LNCAP (cell line): ENCODE data around the gene C19orf53.

Source experiments
- TF ChIP-seq, protein P1 (sequence below): fragments of 450-650 bp; IDR thresholded peaks from 2 replicates; pipeline ENCODE4 v1.5.1; 2017; ENCODE audit warnings: mild to moderate bottlenecking

C19orf53 gene

DNA sequence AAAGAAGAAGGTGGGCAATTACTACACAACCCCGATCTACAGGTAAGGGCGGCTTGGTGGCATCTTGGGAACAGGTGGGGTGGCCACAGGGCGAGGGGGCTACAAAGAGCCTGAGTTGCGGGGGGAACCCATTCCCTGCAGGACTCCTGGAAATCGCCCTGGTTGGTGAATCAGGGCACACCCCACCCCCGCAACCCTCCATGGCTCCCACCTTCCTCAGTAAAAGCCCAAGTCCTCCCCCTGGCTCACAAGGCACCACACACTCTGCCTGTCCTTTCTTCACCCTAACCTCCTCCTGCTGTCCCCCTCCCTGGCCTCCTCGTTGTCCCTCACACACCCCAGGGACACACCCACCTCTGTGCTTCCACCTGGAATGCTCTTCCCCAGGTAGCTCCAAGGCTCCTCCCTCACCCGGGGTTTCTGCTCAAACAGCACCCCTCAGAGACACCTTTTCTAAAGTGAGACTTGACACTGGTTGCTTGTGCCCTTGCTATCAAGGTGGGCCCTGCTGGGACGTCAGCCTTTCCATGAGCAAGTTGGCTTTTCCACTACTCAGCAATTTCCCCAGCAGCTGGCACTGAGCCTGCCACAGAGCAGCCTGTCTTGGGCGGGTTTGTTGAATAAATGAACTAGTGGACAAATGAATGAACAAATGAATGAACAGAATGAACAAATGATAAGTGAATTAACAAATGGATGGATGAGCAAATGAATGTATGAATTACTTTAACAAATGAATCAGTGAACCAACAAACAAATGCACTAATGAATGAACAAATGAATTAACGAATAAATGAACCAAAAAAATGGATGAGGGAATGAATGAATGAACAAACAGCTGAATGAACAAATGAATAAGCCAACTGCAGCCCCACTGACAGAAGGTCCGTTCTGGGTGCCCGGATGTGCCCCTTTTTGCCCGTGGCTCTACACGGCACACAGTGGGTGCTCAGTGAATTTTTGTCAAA is 16.2 kb upstream of the C19orf53 start:
- TF ChIP-seq, protein P1, sequence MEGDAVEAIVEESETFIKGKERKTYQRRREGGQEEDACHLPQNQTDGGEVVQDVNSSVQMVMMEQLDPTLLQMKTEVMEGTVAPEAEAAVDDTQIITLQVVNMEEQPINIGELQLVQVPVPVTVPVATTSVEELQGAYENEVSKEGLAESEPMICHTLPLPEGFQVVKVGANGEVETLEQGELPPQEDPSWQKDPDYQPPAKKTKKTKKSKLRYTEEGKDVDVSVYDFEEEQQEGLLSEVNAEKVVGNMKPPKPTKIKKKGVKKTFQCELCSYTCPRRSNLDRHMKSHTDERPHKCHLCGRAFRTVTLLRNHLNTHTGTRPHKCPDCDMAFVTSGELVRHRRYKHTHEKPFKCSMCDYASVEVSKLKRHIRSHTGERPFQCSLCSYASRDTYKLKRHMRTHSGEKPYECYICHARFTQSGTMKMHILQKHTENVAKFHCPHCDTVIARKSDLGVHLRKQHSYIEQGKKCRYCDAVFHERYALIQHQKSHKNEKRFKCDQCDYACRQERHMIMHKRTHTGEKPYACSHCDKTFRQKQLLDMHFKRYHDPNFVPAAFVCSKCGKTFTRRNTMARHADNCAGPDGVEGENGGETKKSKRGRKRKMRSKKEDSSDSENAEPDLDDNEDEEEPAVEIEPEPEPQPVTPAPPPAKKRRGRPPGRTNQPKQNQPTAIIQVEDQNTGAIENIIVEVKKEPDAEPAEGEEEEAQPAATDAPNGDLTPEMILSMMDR, result no peak

GRCh38 chr19:13758795-13759194 is 15.5 kb upstream of the C19orf53 start:
- TF ChIP-seq, protein P1, result no peak

- TF ChIP-seq, protein P1, result no peak; the same call in 1 of the 2 replicates
Measured at GRCh38 chr19:13761423-13761822, 12.8 kb upstream of the C19orf53 start.

DNA sequence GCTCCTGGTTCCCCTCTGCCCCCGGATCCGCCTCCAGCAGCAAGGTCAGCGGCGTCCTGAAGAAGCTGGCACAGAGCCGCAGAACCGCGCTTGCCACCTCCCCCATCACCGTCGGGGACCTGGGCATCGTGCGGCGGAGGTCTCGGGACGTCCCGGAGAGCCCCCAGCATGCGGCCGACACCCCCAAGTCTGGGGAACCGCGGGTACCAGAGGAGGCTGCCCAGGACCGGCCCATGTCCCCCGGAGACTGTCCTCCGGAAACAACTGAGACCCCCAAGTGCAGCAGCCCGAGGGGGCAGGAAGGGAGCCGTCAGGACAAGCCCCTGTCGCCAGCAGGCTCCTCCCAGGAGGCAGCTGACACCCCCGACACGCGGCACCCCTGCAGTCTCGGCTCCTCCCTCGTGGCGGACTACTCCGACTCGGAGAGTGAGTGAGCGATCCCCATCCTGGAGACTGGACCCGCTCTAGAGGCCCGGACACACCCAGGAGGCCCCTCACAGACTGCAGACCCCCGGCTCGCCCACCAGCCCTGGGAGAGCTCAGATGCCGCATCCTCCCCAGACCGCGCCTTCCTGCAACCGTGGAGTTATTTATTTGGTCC is 11.5 kb upstream of the C19orf53 start:
- TF ChIP-seq, protein P1, result no peak

DNA sequence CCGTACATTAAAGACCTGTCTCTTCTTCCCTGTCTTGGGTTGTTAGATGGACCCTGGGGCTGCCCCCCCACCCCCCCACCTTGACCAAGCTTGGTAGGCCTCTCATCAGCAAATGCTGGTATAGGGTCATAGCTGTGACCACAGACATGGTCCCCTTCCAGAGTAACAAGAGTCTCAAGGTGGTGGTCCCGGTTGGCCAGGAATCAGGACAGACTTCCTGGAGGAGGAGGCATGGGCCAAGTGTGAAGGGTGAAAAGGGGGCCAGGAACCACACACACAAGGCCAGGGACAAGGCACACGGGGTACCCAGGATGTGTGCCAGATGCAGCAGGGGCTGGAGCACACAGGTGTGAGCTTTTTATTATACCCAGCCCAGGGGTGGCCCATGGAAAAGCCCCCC is 11.0 kb upstream of the C19orf53 start:
- TF ChIP-seq, protein P1, result no peak

- TF ChIP-seq, protein P1, result no peak
Measured at GRCh38 chr19:13764101-13764807, 10.0 kb upstream of the C19orf53 start, which contains the start of gene MRI1. MRI1 (plus strand) TSS chr19:13764522; CDS start chr19:13764589, 67 bp downstream.

DNA sequence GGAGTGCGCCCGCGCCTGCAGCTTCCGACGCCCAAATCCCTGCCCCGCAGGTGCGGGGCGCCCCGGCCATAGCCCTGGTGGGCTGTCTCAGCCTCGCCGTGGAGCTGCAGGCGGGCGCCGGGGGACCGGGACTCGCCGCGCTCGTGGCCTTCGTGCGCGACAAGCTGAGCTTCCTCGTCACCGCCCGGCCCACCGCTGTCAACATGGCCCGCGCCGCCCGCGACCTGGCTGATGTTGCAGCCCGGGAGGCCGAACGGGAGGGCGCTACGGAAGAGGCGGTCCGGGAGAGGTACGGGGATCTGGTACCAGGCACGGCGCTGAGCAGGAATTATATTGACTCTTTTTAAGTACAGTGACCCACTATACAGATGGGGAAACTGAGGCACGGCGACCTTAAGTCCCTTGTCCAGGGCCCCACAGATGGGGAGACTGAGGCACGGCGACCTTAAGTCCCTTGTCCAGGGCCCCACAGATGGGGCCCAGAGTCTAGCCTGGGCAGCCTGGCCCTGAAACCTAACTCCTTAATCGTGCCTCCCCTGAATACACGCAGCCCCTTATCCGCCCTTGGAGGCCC is 9.3 kb upstream of the C19orf53 start:
- TF ChIP-seq, protein P1, result no peak
